ENCODE data around the gene FOXC1.

GRCh38 chr6:1574890-1575209 is 34.9 kb upstream of the FOXC1 start:
- TF ChIP-seq SIX1 (CRISPR knock-in tag; IDR thresholded peaks at IDR 0.05; ENCODE audit: borderline replicate concordance) (no peak), CTCF (CRISPR knock-in tag; IDR thresholded peaks at IDR 0.05) (no peak), POLR2A (IDR thresholded peaks at IDR 0.05; ENCODE audit: insufficient read depth in 1 of 2, low read depth in 2 of 2, low read length in 2 of 2) (no peak)

Data from HepG2 (cell line).